HEK293T (cell line): ENCODE results near the gene C17orf78.

Source experiments
- CTBP1 ChIP-seq: fragments of 450-650 bp; IDR thresholded peaks from 2 replicates; pipeline ENCODE4 v1.6.1; 2016; ENCODE audit warnings: borderline replicate concordance
- ELF4 ChIP-seq: fragments of 450-650 bp; IDR thresholded peaks from 2 replicates; pipeline ENCODE4 v1.6.1; 2017; ENCODE audit warnings: antibody characterized with exemption
- FOXM1 ChIP-seq: fragments of 450-650 bp; IDR thresholded peaks from 2 replicates; pipeline ENCODE4 v1.6.1; 2017; ENCODE audit warnings: mild to moderate bottlenecking, borderline replicate concordance
- L3MBTL2 ChIP-seq: fragments of 450-650 bp; conservative IDR thresholded peaks from 2 replicates; pipeline ENCODE4 v1.6.1; 2016; ENCODE audit warnings: mild to moderate bottlenecking
- LEF1 ChIP-seq: fragments of 450-650 bp; IDR thresholded peaks from 2 replicates; pipeline ENCODE4 v1.6.1; 2017; ENCODE audit warnings: mild to moderate bottlenecking, borderline replicate concordance
- SP1 ChIP-seq: fragments of 450-650 bp; IDR thresholded peaks from 2 replicates; pipeline ENCODE4 v1.6.1; 2017
- SUZ12 ChIP-seq: fragments of 450-650 bp; IDR thresholded peaks from 2 replicates; pipeline ENCODE4 v1.6.1; 2016; ENCODE audit warnings: mild to moderate bottlenecking
- TARDBP ChIP-seq: fragments of 450-650 bp; IDR thresholded peaks from 2 replicates; pipeline ENCODE4 v1.6.1; 2016

- no peak for TF ChIP-seq ELF4
- TF ChIP-seq SP1 = no peak
- no peak for TF ChIP-seq TARDBP
- TF ChIP-seq LEF1 = no peak
- TF ChIP-seq CTBP1 = no peak
- no peak for TF ChIP-seq L3MBTL2
- no peak for TF ChIP-seq FOXM1
- no peak for TF ChIP-seq SUZ12
Measured at GRCh38 chr17:37417852-37418251, 42.1 kb downstream of the C17orf78 start.
